Activated CD8-positive, alpha-beta memory T cell treated with anti-CD3 and anti-CD28 coated beads, Interleukin-2, amount 50 U/mL, for 48 hours (primary cell): ENCODE measurements around the gene GAREM2.
"Not testable (repeated sequence)": the region's sequence is repeated elsewhere in the genome, so short reads cannot be mapped to it uniquely, and the experiment has no call there.

Experiments used
- DNase-seq: peaks from one replicate; pipeline ENCODE4 v3.0.0-alpha.2; 2020

Gene GAREM2

DNA sequence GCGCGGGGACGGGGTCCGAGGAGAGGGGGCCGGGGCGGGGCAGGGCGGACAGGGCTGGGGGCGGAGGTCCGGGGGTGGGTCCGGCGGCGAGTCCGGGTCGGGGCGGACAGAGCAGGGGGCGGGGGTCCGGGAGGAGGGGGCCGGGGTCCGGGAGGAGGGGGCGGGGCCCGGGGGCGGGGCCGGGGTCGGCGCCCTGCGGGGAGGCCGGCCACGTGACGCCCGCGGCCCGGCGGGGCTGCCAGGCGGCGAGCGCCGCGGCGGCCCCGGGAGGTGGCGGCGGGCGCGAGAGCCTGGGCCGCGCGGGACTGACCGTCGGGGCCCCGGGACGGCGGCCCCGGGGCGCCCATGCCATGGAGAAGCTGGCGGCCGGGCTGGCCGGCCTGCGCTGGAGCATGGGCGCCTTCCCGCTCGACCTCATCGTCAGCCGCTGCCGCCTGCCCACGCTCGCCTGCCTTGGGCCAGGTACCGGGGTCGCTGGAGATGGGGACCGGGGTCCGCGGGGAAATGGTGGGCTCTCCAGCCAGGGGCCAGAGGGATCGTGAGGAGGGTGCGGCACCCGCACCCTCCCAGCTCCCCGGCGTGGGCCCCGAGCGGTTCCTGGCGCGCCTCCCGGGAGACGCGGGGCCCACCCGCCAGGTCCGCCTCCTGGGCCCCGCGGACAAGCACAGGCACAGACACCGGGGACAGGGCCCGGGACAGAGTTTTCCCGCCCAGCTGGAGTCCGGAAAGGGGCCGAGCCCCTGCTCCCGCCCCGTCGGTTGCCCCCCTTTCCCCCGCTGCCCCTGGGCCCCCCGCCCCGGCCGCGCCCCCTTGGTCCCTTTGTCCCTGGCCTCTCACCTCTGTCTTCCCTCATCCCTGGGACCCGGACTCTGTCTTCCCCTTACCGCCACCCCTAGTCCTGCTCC, at the start of gene GAREM2:
GAREM2 (plus strand) TSS at position 218 of the 905 bp plus-strand sequence; CDS start at position 351, 133 bp downstream.
- DNase-seq = peak; percentile 56

DNA sequence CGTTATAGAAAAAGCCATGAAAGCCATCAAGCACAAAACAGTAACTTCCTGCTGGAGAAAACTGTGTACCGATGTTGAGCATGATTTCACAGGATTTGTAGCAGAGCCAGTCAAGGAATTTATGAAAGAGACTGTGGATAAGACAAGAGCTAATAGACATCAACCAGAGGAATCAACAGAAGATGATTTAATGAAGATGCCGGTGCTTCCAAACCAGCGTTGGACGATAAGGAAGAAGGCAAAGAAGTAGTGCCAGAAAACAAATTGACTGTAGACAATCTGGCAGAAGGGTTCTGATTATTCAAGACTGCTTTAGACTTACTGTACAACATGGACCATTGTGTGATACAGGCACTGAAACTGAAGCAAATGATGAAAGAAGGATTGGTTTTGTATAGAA, 49.5 kb upstream of the GAREM2 start:
- no peak for DNase-seq

DNA sequence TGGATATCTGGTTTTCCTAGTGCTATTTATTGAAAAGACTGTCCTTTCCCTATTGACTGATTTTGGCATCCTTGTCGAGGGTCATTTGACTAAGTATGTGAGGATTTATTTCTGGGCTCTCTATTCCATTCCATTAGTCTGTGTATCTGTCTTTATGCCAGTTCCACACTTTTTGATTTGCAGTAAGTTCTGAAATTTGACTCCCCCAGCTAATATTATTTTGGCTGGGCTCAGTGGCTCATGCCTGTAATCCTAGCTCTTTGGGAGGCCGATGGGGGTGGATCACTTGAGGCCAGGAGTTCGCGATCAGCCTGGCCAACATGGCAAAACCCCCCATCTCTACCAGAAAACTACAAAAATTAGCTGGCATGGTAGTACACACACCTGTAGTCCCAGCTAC, 46.8 kb upstream of the GAREM2 start:
- DNase-seq = no peak

DNA sequence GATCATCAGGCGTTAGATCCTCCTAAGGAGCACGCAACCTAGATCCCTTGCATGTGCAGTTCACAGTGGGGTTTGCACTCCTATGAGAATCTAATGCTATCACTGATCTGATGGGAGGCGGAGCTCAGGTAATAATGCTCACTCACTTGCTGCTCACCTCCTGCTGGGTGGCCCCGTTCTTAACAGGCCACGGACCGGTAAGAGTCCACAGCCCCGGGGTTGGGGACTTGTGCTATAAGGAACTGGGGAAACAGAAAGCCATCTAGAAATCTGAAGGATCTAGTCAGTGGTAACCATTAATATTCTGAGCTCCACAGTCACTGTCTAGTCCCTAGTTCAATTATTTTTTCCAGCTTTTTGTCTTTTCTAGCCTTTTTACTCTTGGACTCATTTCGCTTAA, 44.7 kb upstream of the GAREM2 start:
- DNase-seq = no peak

DNA sequence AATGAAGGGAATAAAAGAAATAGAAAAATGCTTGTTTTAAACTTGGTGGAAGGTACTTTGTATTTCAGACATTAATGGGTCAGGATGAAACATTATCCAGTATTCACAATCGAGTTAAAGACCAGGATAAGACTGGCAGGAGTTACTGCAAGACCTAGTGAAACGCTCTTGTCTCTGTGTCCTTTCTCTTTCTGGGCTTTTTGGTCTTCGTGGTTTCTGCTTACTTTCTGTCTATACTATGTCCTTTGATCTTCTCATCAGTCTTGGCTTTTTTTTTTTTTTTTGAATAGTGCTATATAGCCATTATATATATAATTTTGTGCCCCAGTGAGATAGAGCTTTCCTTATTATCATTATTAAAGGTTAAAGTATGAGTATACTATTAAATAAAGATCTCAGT, 42.1 kb upstream of the GAREM2 start:
- no peak for DNase-seq

DNA sequence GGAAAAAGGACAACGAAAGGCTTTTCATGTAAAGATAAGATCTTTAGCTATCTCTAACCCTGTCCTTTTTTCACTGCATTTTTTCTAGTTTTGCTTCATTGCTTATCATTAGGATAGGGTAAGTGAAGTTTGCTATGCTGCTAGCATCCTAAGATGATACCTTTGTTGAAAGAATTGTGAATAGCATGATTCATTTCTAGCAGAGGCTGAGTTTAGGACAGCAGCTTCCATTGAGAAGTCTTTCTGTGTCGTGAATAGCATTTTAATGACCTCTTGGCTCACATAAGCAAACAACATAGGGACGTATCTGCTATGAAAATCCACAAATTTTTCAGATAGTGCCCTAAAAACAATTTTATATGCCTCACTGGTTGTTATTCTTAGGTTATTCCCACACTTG, 36.4 kb upstream of the GAREM2 start:
- DNase-seq = no peak

DNA sequence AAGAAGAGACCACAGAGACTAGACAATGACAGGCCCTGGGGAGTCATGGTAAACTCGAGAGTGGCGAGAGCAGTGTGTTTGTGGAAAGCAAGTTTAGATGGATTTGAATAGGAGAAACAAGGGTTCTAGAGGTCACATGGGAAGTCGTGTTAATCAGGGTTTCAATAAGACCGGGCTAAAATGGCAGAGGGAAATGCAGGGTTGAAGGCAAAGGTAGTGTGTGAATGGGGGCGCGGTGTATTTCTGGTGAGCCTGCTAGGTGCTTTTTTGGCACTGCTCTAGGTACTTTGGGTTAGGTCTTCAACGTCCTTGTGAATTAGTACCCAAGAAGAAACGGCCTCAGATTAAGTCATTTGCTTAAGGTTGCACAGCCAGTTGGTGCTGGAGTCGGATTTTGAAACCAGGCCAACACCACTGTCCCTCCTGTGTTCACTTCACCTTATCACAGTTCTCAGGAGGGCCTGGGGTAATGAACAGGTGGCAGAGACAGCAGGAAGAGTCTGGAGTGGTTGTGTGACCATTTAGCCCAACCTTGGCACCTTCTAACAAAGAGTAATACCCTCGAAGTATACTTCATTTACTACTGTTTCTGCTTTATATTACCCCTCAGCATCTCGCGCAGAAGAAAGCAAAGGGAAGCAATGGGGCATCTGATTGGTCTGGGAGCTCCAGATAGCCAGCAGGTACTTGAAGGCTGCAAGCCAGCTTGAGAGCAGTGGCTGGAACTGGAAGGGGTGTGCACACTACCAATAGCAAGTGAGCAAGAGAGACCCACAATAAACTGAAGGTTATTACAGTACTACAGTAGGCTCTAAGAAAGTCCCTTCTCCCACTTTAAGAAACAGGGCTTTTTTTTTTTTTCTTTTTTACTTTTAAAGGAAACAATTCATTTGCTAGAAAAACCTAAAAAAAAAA, 33.4 kb upstream of the GAREM2 start:
- no peak for DNase-seq

DNA sequence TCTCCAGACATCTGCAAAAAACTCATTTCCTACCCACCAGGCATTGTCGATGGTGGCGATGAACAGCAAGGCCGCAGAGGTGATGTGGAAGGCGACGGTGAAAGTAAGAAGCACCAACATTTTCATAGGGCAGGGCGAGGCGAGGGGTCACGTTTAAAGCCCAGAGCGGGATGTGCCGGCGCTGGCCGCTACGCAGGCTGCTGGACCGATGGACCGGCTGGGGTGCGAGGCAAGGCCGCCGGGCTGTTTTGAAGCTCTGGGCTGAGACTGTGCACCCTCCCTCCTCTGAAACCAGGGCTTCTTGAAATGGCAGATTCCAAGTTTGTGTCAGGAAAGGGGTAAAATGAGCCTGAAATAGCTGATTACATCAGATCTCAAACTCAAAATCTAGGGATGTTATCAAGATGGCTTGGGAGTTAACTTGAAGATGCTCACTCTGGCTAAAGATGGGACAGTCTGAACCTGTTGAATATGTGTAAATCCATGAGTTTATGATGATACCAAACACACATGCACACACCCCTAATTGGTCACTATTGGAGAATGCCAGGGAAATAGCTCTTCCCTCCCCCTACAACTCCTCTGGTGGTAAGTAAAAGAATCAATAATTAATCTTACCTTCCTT, 31.6 kb upstream of the GAREM2 start:
- no peak for DNase-seq

DNA sequence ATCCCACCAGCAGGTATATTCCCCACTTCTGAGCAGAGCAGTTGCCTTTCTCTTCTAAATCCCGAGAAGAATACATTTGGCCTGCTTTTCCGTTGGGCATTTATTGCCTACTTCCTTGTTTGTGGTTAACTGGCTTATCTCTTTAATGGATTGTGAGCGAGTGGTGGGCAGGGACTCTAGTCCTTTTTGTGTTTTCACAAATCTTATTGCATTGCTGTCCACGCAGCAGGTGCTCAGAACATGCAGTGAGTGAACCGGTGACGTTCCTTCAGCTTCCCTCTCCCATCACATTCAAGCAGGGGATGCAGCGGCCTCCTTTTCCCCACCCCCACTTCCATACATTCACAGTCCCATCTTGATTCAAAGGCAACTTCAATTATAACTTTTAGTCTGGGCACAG, 28.9 kb upstream of the GAREM2 start:
- DNase-seq = no peak

DNA sequence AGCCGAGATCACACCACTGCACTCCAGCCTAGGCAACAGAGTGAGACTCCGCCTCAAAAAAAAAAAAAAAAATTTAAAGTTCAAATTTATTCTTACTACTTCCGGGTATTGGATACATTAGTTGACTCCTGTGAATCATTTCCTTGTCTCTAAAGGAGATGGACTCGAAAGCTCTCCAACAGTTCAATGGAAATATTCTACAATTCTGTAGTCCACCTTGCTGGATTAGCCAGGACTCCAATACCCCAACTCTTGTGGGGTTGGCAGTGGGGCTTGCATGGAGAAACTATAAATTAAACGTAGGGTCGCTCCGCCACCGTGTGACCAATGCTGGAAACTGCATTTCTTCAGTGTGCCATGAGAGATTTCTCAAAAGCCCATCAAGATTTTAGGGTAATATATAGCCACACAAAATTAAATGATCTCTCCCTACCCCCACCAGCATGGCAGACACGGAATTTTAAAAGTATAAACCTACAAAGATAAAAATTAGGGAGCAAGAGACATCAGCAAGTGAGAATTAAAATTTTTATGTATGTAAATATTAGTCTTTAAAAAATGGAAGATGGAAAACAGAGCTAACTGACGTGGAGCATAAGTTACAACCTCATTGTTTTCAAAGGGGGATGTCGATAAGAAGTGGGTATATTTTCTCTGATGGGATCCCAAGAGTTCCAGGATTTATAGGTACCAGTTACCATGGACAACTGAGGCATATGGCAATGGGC, 27.8 kb upstream of the GAREM2 start:
- peak; percentile 79 for DNase-seq

DNA sequence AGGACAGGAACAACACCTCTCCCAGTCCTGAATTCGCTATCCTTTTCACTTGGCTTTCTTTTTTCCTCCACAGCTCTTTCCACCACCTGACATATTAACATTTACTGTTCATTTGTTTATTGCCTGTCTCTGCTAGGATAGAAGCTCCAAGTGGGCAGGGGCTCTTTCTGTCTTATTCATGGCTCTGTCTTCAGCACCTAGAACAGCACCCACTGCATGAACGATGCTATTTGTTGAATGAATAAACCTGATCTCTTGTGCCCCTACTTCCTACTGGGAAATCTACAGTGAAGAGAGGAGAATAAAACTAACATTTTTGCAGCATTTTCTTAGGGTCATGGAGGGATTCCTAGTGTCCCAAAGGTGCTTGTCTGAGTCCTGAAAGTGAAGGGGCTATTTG, 24.4 kb upstream of the GAREM2 start:
- DNase-seq = no peak

DNA sequence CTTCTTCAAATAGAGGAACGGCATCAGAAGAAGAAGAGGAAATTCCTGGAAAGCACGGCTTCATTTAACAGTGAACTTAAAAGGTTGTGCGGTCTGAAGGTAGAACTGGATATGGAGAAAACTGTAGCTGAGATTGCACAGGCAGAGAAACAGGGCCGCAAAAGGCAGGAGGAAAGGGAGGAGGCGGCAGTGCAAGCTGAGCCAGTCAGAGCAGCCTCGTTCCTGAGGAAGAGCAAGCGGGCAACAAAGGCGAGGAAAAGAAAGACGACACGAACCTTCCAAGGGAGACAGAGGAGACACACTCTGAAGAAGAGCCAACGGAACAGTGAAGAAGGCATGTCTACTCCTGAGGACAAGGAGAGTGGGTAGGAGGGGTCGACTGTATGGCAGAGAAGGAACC, 22.6 kb upstream of the GAREM2 start:
- no peak for DNase-seq

DNA sequence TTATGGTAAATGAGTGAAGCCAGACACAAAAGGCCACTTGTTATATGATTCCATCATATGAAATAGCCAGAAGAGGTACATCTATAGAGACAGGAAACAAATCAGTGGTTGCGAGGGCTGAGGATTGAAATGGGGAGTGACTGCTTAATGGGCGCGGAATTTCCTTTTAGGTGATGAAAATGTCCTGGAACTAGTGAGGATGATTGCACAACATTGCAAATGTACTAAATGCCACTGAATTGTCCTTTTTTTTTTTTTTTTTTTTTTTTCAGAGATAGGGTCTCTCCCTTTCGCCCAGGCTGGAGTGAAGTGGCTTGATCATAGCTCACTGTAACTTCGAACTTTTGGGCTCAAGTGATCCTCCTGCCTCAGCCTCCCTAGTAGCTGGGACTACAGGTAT, 15.3 kb upstream of the GAREM2 start:
- DNase-seq = no peak

DNA sequence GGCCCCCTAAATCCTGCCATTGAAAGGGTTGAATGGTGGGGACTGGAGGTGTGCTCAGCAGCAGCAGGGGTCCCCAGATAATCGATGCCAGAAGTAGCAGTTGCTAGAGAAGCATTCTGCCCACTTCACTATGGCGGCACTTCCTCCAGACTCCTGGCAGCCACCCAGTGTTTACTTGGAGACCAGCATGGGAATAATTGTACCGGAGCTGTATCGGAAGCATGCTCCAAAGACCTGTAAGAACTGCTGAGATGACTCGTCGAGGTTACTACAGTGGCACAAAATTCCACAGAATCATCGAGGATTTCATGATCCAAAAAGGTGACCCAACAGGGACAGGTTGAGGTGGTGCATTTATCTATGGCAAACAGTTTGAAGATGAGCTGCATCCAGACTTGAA, 11.0 kb upstream of the GAREM2 start:
- no peak for DNase-seq

DNA sequence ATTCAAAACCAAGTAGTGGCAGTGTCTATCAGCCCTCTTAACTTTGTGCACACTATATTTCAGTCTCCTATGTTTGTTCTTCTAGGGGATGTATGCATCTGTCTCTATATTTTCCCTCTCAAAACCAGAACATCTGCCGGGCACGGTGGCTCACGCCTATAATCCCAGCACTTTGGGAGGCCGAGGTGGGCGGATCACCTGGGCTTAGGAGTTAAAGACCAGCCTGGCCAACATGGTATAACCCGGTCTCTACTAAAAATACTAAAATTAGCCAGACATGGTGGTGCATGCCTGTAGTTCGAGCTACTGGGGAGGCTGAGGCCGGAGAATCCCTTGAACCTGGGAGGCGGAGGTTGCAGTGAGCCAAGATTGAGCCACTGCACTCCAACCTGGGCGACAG, 9.9 kb upstream of the GAREM2 start:
- no peak for DNase-seq

DNA sequence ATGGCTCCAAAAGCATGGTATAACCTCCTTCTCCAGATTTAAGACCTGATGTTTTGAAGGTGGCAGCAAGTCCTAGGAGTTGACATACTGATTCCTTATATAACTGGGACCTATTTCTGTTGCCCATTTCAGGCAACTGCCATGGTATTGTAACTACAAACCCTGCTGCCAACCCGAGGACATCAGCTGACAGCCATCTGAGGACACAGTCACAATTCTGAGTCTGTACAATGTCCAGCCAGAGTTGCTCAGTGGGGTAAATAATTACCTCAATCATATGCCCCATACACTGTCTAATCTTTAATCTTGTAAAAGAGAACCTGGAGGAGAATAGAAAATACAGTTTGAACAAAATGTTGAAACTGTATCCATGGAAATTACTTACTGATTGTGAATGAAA, 8.7 kb upstream of the GAREM2 start:
- DNase-seq = no peak

DNA sequence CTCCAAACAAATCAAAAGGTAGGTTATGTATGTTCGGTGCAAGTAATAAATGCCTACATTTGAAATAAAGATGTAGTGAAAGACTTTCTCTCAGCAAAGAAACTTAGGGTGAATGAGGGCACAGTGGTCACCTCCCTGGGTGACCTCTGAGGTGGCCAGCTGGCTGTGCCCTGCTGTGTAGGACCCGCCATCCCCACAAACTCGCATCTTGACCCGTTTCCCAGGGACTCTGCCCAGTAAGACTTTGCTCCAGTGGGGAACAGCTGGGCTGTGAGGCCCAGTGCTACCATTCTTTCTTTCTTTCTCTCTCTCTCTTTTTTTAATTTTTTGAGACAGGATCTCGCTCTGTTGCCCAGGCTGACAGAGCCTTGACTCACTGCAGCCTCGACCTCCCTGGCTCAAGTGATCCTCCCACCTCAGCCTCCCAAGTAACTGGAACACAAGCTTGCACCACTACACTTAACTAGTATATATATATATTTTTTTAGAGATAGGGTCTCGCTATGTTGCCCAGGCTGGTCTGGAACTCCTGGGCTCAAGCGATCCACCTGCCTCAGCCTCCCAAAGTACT, 8.2 kb upstream of the GAREM2 start:
- no peak for DNase-seq

DNA sequence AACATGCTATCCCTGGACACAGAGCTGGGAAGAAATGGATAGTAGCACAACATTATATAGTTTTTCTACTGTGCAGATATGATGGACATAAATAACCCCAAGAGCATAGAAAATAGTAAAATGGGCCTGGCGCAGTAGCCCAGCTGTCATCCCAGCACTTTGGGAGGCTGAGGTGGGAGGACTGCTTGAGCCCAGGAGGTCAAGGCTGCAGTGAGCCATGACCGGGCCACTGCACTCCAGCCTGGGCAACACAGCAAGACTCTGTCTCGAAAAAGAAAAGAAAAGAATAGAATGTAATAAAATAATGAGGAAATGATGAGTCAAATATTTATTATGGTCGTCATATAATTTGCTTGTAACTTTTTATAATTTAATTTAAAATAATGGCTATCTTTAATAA, 7.5 kb upstream of the GAREM2 start:
- no peak for DNase-seq

DNA sequence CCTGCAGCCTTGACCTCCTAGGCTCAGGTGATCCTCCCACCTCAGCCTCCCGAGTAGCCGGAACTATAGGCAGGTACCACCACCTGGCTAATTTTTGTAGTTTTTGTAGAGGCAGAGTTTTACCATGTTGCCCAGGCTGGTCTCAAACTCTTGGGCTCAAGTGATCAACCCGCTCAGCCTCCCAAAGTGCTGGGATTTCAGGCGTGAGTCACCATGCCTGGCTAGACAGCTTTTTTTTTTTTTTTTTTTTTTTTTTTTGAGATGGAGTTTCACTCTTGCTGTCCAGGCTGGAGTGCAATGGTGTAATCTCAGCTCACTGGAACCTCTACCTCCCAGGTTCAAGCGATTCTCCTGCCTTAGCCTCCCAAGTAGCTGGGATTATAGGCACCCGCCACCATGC, 6.3 kb upstream of the GAREM2 start:
- DNase-seq = not testable (repeated sequence)

DNA sequence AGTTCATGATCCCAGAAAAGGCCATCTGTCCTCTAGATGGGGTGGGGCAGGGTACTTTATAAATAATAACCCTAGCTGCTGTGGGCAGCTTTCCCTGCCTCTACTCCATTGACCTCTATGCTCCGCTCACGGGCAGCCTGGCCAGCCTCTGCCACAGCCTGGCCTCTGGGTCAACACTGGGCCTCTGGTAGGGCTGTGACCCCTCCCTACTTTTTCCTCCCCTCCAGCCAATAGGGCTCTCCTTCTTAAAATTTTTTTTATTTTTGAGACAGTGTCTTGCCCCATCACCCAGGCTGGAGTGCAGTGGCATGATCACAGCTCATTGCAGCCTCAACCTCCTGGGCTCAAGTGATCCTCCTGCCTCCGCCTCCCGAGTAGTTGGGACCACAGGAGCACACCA, 4.1 kb upstream of the GAREM2 start:
- DNase-seq = no peak

DNA sequence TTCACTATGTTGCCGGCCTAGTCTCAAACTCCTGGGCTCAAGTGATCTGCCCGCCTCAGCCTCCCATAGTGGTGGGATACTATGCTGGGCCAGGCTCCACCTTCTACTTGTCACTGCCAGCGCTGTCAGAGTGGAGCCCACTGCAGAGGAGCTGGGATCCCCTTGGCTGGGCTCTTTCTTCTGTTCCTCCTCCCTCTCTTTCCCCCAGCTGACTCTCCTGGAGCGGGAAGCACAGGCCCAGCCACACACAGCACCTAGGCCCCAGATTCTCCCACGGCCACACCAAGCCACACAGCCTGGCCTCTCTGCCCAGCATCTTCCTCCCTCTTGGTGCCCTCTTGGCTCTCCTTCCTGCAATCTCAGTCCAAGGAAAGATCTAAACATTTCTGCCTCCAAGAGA, 3.7 kb upstream of the GAREM2 start:
- no peak for DNase-seq

DNA sequence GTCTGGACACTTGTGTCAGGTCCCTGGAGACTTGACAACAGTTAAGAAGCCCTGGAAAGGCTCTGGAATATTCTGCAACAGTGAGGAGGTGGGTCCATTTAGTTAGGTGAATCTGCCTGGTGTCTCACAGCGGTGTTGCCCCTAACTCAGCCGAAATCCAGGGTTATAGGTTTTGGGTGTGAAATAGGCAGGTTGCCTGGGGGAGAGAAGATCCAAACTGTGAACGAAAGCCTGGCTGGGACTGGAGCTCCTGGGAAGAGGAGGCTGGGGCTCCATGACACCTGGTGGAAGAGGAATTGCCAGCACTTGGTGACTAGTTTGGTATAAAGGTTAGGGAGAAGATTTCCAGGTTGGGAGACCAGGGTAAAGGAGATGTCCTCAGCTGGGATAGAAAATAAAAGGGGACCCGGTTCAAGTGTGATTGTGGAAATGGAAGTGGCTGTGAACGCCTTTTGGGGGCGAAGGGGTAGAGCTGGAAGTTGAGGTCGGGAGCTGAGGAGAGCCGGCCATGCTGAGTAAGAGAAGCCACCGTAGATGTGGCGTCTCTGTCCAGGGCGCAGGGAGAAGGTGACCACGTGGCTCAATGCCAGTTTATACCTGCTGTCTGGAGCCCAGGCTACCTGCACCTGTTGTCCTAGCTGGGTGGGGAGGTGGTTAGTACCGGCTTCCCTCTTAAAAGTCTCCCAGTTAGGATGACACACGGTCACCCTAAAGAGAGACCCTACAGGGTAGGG, 3.0 kb upstream of the GAREM2 start:
- DNase-seq = no peak
